Astrocyte (in vitro differentiated cells and primary cell): Measurements from ENCODE around the gene RPS6KA2. TPM values are rescaled to one million over a fixed set of nuclear protein-coding genes. Genes with fewer than 3 reads are reported as not detected.

Experiments used
- DNase-seq: peaks from one replicate; pipeline ENCODE4 v3.0.0-alpha.2; 2010; ENCODE audit warnings: low read depth
- FAIRE-seq: peaks from 2 replicates; lab custom pipeline; 2011; peaks lifted over from hg19 to GRCh38; lab: Jason Lieb, UNC
- H2AFZ ChIP-seq: 2 replicates; pipeline ENCODE4 v1.6.0; 2012; ENCODE audit warnings: low read depth, low read length, inconsistent platforms
- H3K27ac ChIP-seq: 2 replicates; pipeline ENCODE4 v1.5.1; 2011; ENCODE audit warnings: low read depth, low read length, inconsistent platforms
- H3K27me3 ChIP-seq: 2 replicates; pipeline ENCODE4 v1.6.0; 2011; ENCODE audit warnings: low read length, inconsistent platforms; ENCODE audit not compliant: insufficient read depth
- H3K36me3 ChIP-seq: 2 replicates; pipeline ENCODE4 v1.5.1; 2011; ENCODE audit warnings: low read length, inconsistent platforms; ENCODE audit not compliant: insufficient read depth
- H3K4me1 ChIP-seq: 2 replicates; pipeline ENCODE4 v1.5.1; 2011; ENCODE audit warnings: low read length, inconsistent platforms; ENCODE audit not compliant: insufficient read depth
- H3K4me2 ChIP-seq: 2 replicates; pipeline ENCODE4 v1.6.0; 2012; ENCODE audit warnings: low read length, inconsistent platforms
- H3K4me3 ChIP-seq: 2 replicates; pipeline ENCODE4 v1.5.1; 2011; ENCODE audit warnings: low read depth, mild to moderate bottlenecking, low read length, inconsistent platforms; ENCODE audit not compliant: insufficient read depth
- H3K79me2 ChIP-seq: 2 replicates; pipeline ENCODE4 v1.6.0; 2012; ENCODE audit warnings: mild to moderate bottlenecking, low read length, inconsistent platforms; ENCODE audit not compliant: insufficient read depth
- H3K9ac ChIP-seq: 2 replicates; pipeline ENCODE4 v1.6.0; 2012; ENCODE audit warnings: mild to moderate bottlenecking, low read length, inconsistent platforms
- H3K9me3 ChIP-seq: 2 replicates; pipeline ENCODE4 v1.5.1; 2012; ENCODE audit warnings: low read depth, mild to moderate bottlenecking, low read length, inconsistent platforms; ENCODE audit not compliant: insufficient read depth
- H4K20me1 ChIP-seq: 2 replicates; pipeline ENCODE4 v1.6.0; 2012; ENCODE audit warnings: low read length, inconsistent platforms; ENCODE audit not compliant: insufficient read depth
- H3K27ac Mint-ChIP-seq: one replicate; pipeline ENCODE4 v1.8.0; 2021; ENCODE audit warnings: mild to moderate bottlenecking, mixed read lengths; ENCODE audit not compliant: unreplicated experiment
- H3K27me3 Mint-ChIP-seq: one replicate; pipeline ENCODE4 v1.8.0; 2021; ENCODE audit warnings: low read depth, mixed read lengths; ENCODE audit not compliant: unreplicated experiment
- H3K36me3 Mint-ChIP-seq: one replicate; pipeline ENCODE4 v1.8.0; 2021; ENCODE audit warnings: low read depth, mixed read lengths; ENCODE audit not compliant: unreplicated experiment
- H3K4me1 Mint-ChIP-seq: one replicate; pipeline ENCODE4 v1.8.0; 2021; ENCODE audit warnings: low read depth, mixed read lengths; ENCODE audit not compliant: unreplicated experiment
- H3K4me3 Mint-ChIP-seq: one replicate; pipeline ENCODE4 v1.8.0; 2021; ENCODE audit warnings: mild to moderate bottlenecking, moderate library complexity, mixed read lengths; ENCODE audit not compliant: unreplicated experiment
- H3K9me3 Mint-ChIP-seq: one replicate; pipeline ENCODE4 v1.8.0; 2021; ENCODE audit warnings: mild to moderate bottlenecking, mixed read lengths; ENCODE audit not compliant: unreplicated experiment
- EZH2 ChIP-seq: IDR thresholded peaks from 2 replicates; pipeline ENCODE4 v1.6.1; 2012; ENCODE audit warnings: mild to moderate bottlenecking, low read length, inconsistent platforms; ENCODE audit not compliant: insufficient read depth
- total RNA-seq: library from RNA; stranded (reverse); gene quantifications from 2 replicates; pipeline ENCODE4 v1.2.1, GENCODE V29; 2021
- TF ChIP-seq, protein P1 (sequence below): IDR thresholded peaks from 2 replicates; pipeline ENCODE4 v1.5.1; 2011; ENCODE audit warnings: low read depth, mild to moderate bottlenecking, inconsistent platforms, low read length, moderate library complexity; ENCODE audit not compliant: insufficient read depth

Gene RPS6KA2
- total RNA-seq, 1 donor from 2014 or later: 33.5 TPM

GRCh38 chr6:166650047-166650446 lies 23.0 kb upstream of the RPS6KA2 start:
- Histone ChIP-seq H3K79me2 (no peaks in the 10 kb centered on the region), H3K27me3 (peaks cover 6% of the 10 kb centered on the region), H3K4me3 (no peak overlapping the region), H3K9me3 (no peaks in the 10 kb centered on the region), H4K20me1 (no peaks in the 10 kb centered on the region), H2AFZ (no peak overlapping the region), H3K27ac (no peak overlapping the region), H3K4me1 (no peaks in the 10 kb centered on the region), H3K36me3 (no peaks in the 10 kb centered on the region), H3K4me2 (no peak overlapping the region), H3K9ac (no peak overlapping the region)
- Mint-ChIP-seq H3K27me3 (peaks cover 8% of the 10 kb centered on the region), H3K9me3 (no peaks in the 10 kb centered on the region), H3K27ac (no peak overlapping the region), H3K36me3 (no peaks in the 10 kb centered on the region), H3K4me1 (no peaks in the 10 kb centered on the region), H3K4me3 (no peak overlapping the region)
- FAIRE-seq: no peak
- DNase-seq: no peak
- TF ChIP-seq, protein P1, sequence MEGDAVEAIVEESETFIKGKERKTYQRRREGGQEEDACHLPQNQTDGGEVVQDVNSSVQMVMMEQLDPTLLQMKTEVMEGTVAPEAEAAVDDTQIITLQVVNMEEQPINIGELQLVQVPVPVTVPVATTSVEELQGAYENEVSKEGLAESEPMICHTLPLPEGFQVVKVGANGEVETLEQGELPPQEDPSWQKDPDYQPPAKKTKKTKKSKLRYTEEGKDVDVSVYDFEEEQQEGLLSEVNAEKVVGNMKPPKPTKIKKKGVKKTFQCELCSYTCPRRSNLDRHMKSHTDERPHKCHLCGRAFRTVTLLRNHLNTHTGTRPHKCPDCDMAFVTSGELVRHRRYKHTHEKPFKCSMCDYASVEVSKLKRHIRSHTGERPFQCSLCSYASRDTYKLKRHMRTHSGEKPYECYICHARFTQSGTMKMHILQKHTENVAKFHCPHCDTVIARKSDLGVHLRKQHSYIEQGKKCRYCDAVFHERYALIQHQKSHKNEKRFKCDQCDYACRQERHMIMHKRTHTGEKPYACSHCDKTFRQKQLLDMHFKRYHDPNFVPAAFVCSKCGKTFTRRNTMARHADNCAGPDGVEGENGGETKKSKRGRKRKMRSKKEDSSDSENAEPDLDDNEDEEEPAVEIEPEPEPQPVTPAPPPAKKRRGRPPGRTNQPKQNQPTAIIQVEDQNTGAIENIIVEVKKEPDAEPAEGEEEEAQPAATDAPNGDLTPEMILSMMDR: no peak
- TF ChIP-seq EZH2: no peak

DNA sequence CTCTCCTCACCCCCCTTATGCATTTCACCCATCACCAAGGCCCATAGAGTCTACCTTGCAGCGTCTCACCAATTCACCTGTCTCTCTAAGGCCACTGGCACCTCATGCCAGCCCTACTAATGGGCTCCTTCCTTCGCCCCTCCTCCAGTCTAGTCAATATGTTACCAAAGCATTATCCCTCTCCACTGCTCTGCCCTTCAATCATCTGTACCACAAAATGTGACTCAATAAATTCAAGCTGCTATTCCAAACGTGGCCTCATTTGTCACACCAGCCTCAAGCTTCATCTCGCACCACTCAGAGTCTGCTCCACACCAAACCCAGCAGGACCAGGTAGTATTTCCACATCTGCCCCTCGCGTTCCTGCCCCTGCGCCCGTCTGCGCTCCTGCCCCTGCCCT lies 21.8 kb upstream of the RPS6KA2 start:
- Mint-ChIP-seq H3K27me3 (peaks cover 8% of the 10 kb centered on the region), H3K9me3 (no peaks in the 10 kb centered on the region), H3K36me3 (no peaks in the 10 kb centered on the region), H3K4me3 (no peak overlapping the region), H3K27ac (no peak overlapping the region), H3K4me1 (peaks cover 4% of the 10 kb centered on the region)
- H3K9ac ChIP-seq: no peak overlapping the region
- H3K4me3 ChIP-seq: no peak overlapping the region
- no peaks in the 10 kb centered on the region for H3K79me2 ChIP-seq
- H3K27me3 ChIP-seq: peaks cover 4% of the 10 kb centered on the region
- no peaks in the 10 kb centered on the region for H3K4me1 ChIP-seq
- no peaks in the 10 kb centered on the region for H4K20me1 ChIP-seq
- TF ChIP-seq, protein P1: no peak
- FAIRE-seq: no peak
- no peak overlapping the region for H3K4me2 ChIP-seq
- no peak overlapping the region for H2AFZ ChIP-seq
- no peak for DNase-seq
- H3K27ac ChIP-seq: no peak overlapping the region
- no peaks in the 10 kb centered on the region for H3K36me3 ChIP-seq
- no peaks in the 10 kb centered on the region for H3K9me3 ChIP-seq

DNA sequence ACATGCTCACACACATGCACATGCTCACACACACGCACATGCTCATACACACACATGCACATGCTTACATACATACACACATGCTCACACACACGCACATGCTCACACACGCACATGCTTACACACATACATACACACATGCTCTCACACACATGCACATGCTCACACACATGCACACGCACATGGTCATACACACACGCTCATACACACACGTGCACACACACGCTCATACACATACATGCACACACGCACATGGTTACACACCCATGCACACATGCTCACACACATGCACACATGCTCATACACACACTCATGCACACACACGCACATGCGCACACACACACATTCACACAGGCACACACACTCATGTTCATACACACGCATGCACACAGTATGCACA lies 20.8 kb upstream of the RPS6KA2 start:
- FAIRE-seq (no peak), DNase-seq (no peak)
- Histone ChIP-seq H2AFZ (no peak overlapping the region), H3K27ac (no peak overlapping the region), H4K20me1 (no peaks in the 10 kb centered on the region), H3K79me2 (no peaks in the 10 kb centered on the region), H3K27me3 (no peaks in the 10 kb centered on the region), H3K4me2 (no peak overlapping the region), H3K4me3 (no peak overlapping the region), H3K36me3 (no peaks in the 10 kb centered on the region), H3K9ac (no peak overlapping the region), H3K9me3 (no peaks in the 10 kb centered on the region), H3K4me1 (no peaks in the 10 kb centered on the region)
- H3K4me1 Mint-ChIP-seq: peaks cover 4% of the 10 kb centered on the region
- no peak for TF ChIP-seq EZH2
- TF ChIP-seq, protein P1: no peak
- H3K27me3 Mint-ChIP-seq: peaks cover 5% of the 10 kb centered on the region
- H3K4me3 Mint-ChIP-seq: no peak overlapping the region
- no peak overlapping the region for H3K27ac Mint-ChIP-seq
- no peaks in the 10 kb centered on the region for H3K9me3 Mint-ChIP-seq
- no peaks in the 10 kb centered on the region for H3K36me3 Mint-ChIP-seq
